Measurements from ENCODE around the gene FRG2C. TPM values are rescaled to one million over a fixed set of nuclear protein-coding genes. Genes with fewer than 3 reads are reported as not detected.

Gene FRG2C
- total RNA-seq, 4 donors from 2014 or later: not detected

- Histone ChIP-seq H3K4me1 (no peaks in the 10 kb centered on the region), H3K36me3 (peaks cover 0 to 4% (median 0%) of the 10 kb centered on the region in 4 donors), H3K27me3 (no peaks in the 10 kb centered on the region), H3K27ac (replicated peaks in 1 of 4) (no peak overlapping the region), H3K9me3 (peaks cover 0 to 26% (median 8%) of the 10 kb centered on the region in 4 donors), H3K4me3 (no peak overlapping the region)
- intact Hi-C loops (cut with DNase I): no loop called here
- WGBS: 80% methylated on average over 7 of the region's 9 CpGs
- TF ChIP-seq POLR2A (IDR thresholded peaks at IDR 0.05; ENCODE audit: low read depth) (no peak), EP300 (IDR thresholded peaks at IDR 0.05) (no peak), POLR2AphosphoS5 (IDR thresholded peaks at IDR 0.05) (no peak), CTCF (IDR thresholded peaks at IDR 0.05) (no peak)
- DNase-seq (ENCODE audit: extremely low spot score): no peak
Measured at GRCh38 chr3:75687323-75687722, 23.2 kb downstream of the FRG2C start.

- no peak overlapping the region for H3K27ac ChIP-seq (replicated peaks in 1 of 4)
- peaks cover 0 to under 1% (median 0%) of the 10 kb centered on the region in 4 donors for H3K36me3 ChIP-seq
- intact Hi-C loops (cut with DNase I): no loop called here
- no peak for TF ChIP-seq EP300 (IDR thresholded peaks at IDR 0.05)
- no peak for TF ChIP-seq POLR2AphosphoS5 (IDR thresholded peaks at IDR 0.05)
- TF ChIP-seq CTCF (IDR thresholded peaks at IDR 0.05): no peak
- TF ChIP-seq POLR2A (IDR thresholded peaks at IDR 0.05; ENCODE audit: low read depth): no peak
- no peaks in the 10 kb centered on the region for H3K4me1 ChIP-seq
- WGBS: 64% methylated on average over 2 of the region's 2 CpGs
- H3K4me3 ChIP-seq: no peak overlapping the region
- no peak for DNase-seq (ENCODE audit: extremely low spot score)
- no peaks in the 10 kb centered on the region for H3K27me3 ChIP-seq
- H3K9me3 ChIP-seq: peaks cover 0 to 8% (median 3%) of the 10 kb centered on the region in 4 donors
Measured at GRCh38 chr3:75692061-75692460, 27.9 kb downstream of the FRG2C start.

Small RNAs within 50 kb of the gene (small RNA-seq; reads per million reads assigned to genes)
- 0 reads per million in 3 donors for gene AC108724.2

Other genes with a start within 250 kb of the FRG2C start
- 10 to 100 TPM in 3 of 4 donors, 1 to 10 TPM in 1; 6.3 to 15.0 (median 11.8) TPM for gene ZNF717, start 121.2 kb downstream of the FRG2C start, total RNA-seq